ENCODE data around the gene KLF9. TPM values are rescaled to one million over a fixed set of nuclear protein-coding genes. Genes with fewer than 3 reads are reported as not detected.

Gene KLF9
- total RNA-seq, 1 experiment from 2014 or later = 0.26 TPM

GRCh38 chr9:70450738-70451137 lies 36.3 kb upstream of the KLF9 start:
- Mint-ChIP-seq H3K9me3 (peaks cover 0 to 4% of the 10 kb centered on the region in 2 experiments; a peak in 1 of 5 replicates), H3K4me3 (no peak overlapping the region), H3K27me3 (ENCODE audit: low read depth) (no peaks in the 10 kb centered on the region), H3K4me1 (peaks cover 0 to 4% of the 10 kb centered on the region in 2 experiments; a peak in 2 of 4 replicates), H3K36me3 (ENCODE audit: insufficient read depth in 1 of 3, low read depth in 3 of 3) (peaks cover 0 to 5% (median 0%) of the 10 kb centered on the region in 3 experiments; a peak in 1 of 7 replicates), H3K27ac (no peak overlapping the region)
- H3K79me2 ChIP-seq (ENCODE audit: insufficient read depth, low read length) = no peaks in the 10 kb centered on the region
- H2BK12ac ChIP-seq (ENCODE audit: insufficient read length, low read depth, low read length) = no peak overlapping the region
- H3K27me3 ChIP-seq (ENCODE audit: insufficient read depth, low read length) = no peaks in the 10 kb centered on the region
- no peak overlapping the region for H3T11ph ChIP-seq (ENCODE audit: low read length)
- H3K23me2 ChIP-seq (ENCODE audit: insufficient read length, low read depth, low read length, poor library complexity, severe bottlenecking) = no peaks in the 10 kb centered on the region
- H3K9me3 ChIP-seq (ENCODE audit: control insufficient read depth, low read depth, low read length) = no peaks in the 10 kb centered on the region
- no peaks in the 10 kb centered on the region for H3K4me1 ChIP-seq (ENCODE audit: insufficient read depth, low read length)
- H3K4ac ChIP-seq (ENCODE audit: low read depth, low read length) = no peak overlapping the region
- H3K18ac ChIP-seq (ENCODE audit: insufficient read length, low read depth, low read length) = no peak overlapping the region
- H3K23ac ChIP-seq (ENCODE audit: insufficient read length, low read depth, low read length) = no peak overlapping the region
- H3K79me1 ChIP-seq (ENCODE audit: insufficient read depth, low read depth, low read length, poor library complexity, severe bottlenecking) = no peaks in the 10 kb centered on the region
- no peak overlapping the region for H2BK120ac ChIP-seq (ENCODE audit: low read depth, low read length, poor library complexity, severe bottlenecking)
- no peak for DNase-seq
- no peak overlapping the region for H2BK20ac ChIP-seq (ENCODE audit: low read depth, low read length, poor library complexity, severe bottlenecking)
- H4K5ac ChIP-seq (ENCODE audit: insufficient read length, low read depth, low read length) = no peak overlapping the region
- no peak overlapping the region for H3K27ac ChIP-seq (ENCODE audit: insufficient read length, low read depth, low read length)
- no peak overlapping the region for H3K9ac ChIP-seq (ENCODE audit: extremely low read depth, insufficient read length, low read length)
- H2BK5ac ChIP-seq (ENCODE audit: insufficient read length, low read length) = no peak overlapping the region
- no peak for TF ChIP-seq CTCF (conservative IDR thresholded peaks at IDR 0.05)
- H4K20me1 ChIP-seq (ENCODE audit: control insufficient read depth, insufficient read depth, insufficient read length) = no peaks in the 10 kb centered on the region
- H2AFZ ChIP-seq (ENCODE audit: low read length) = no peak overlapping the region
- no CpG with 5 or more reads among the region's 5 CpGs for WGBS (ENCODE audit: extremely low coverage, insufficient read length, low lambda C conversion rate)
- no peak overlapping the region for H3K4me2 ChIP-seq (ENCODE audit: insufficient read depth, insufficient read length, low read length)
- H3K56ac ChIP-seq (ENCODE audit: insufficient read length, low read depth, low read length) = no peak overlapping the region
- no peak overlapping the region for H4K8ac ChIP-seq (replicated peaks; ENCODE audit: insufficient read length, low read depth, low read length)
- H2BK15ac ChIP-seq (ENCODE audit: low read depth, low read length) = no peak overlapping the region
- H3K14ac ChIP-seq (ENCODE audit: insufficient read depth, low read length) = no peak overlapping the region
- H4K91ac ChIP-seq (ENCODE audit: insufficient read length, low read depth, low read length) = no peak overlapping the region
- H2AK5ac ChIP-seq (ENCODE audit: insufficient read length, low read length) = no peak overlapping the region

Measured in H9 (cell line).